Aorta (tissue), 5 donors: Measurements from ENCODE around the gene MAB21L1. TPM values are rescaled to one million over a fixed set of nuclear protein-coding genes. Genes with fewer than 3 reads are reported as not detected.

ENCODE experiments used
- ATAC-seq: fragments of 200-7000 bp; cut with Tn5 transposase; one replicate; pipeline ENCODE4 v1.9.1; 2022; ENCODE audit warnings: moderate library complexity; ENCODE audit not compliant: low FRiP score
- DNase-seq, 2 donors: peaks; one replicate each; pipeline ENCODE4 v3.0.0-alpha.2; 2020
- H3K27ac ChIP-seq, 2 donors: one replicate each; pipeline ENCODE4 v1.5.1; 2013; ENCODE audit warnings: low read length in 2 of 2, mild to moderate bottlenecking in 2 of 2, moderate library complexity in 2 of 2, control low read depth in 1 of 2, inconsistent platforms in 1 of 2, low read depth in 1 of 2
- H3K27me3 ChIP-seq, 2 donors: one replicate each; pipeline ENCODE4 v1.6.1; 2013; ENCODE audit warnings: control low read depth in 1 of 2, low read length in 1 of 2, mild to moderate bottlenecking in 1 of 2, moderate library complexity in 1 of 2; ENCODE audit not compliant: insufficient read depth in 2 of 2, control insufficient read depth in 1 of 2
- H3K36me3 ChIP-seq, 2 donors: one replicate each; pipeline ENCODE4 v1.6.1; 2013; ENCODE audit warnings: control low read depth in 1 of 2, low read length in 1 of 2, mild to moderate bottlenecking in 1 of 2; ENCODE audit not compliant: insufficient read depth in 2 of 2, control insufficient read depth in 1 of 2
- H3K4me1 ChIP-seq, 2 donors: one replicate each; pipeline ENCODE4 v1.6.1; 2013; ENCODE audit warnings: low read length in 2 of 2, control low read depth in 1 of 2, mild to moderate bottlenecking in 1 of 2, moderate library complexity in 1 of 2; ENCODE audit not compliant: insufficient read depth in 2 of 2, control insufficient read depth in 1 of 2
- H3K4me3 ChIP-seq, 2 donors: one replicate each; pipeline ENCODE4 v1.5.1; 2013; ENCODE audit warnings: low read length in 2 of 2, control low read depth in 1 of 2, mild to moderate bottlenecking in 1 of 2
- H3K9me3 ChIP-seq: one replicate; pipeline ENCODE4 v1.6.1; 2013; ENCODE audit warnings: mild to moderate bottlenecking, low read length; ENCODE audit not compliant: control insufficient read depth
- WGBS, 2 donors: extraction: QIAGEN DNeasy Blood & Tissue Kit; methylation state at CpG; one replicate each; pipeline ENCODE4 v1.1.7; 2013; 5-methylcytosine and 5-hydroxymethylcytosine counted together
- intact Hi-C, 2 donors: fragments of 100-400 bp; cut with DNase I; formaldehyde crosslinking; loops; one replicate each; pipeline versions ENCODE4 v1.14.2 to v1.15.0; 2022
- polyA plus RNA-seq, 2 donors: library from polyadenylated mRNA; stranded (reverse); fragments of 200-250 nt; gene quantifications; one replicate each; pipeline ENCODE4 v1.2.3, GENCODE V29; 2013
- total RNA-seq, 2 donors: library from RNA; stranded (reverse); fragmentation: NEBNext Ultra II Directional; extraction: Animal tissue kit (Norgen Biotek cat#: 25700); gene quantifications; one replicate each; pipeline ENCODE4 v1.2.1, GENCODE V29; 2021
- donor health status: healthy with polysubstance abuse.
- donor health status: Bipolar disorder and iron deficiency.
- donor health status: DM: no; HTN: no; CAD: no.
- donor health status: DM: no; HTN: no; CAD: no.
- donor health status: DM: yes; HTN: yes; CAD: no.

Gene MAB21L1
- total and polyA plus RNA-seq, 4 donors, result 0.32 to 0.38 (median 0.36) TPM; not detected in 1

- DNase-seq, result no peak
- WGBS, 2 donors, result 96 to 98% methylated on average over 3 of the region's 3 CpGs
- H3K27ac ChIP-seq, result no peak overlapping the region
- no peaks in the 10 kb centered on the region for H3K36me3 ChIP-seq
- H3K27me3 ChIP-seq, result no peaks in the 10 kb centered on the region
- H3K9me3 ChIP-seq, result no peaks in the 10 kb centered on the region
- no peaks in the 10 kb centered on the region for H3K4me1 ChIP-seq
- intact Hi-C loops, result no loop called here
- ATAC-seq, result no peak
- no peak overlapping the region for H3K4me3 ChIP-seq
Measured at GRCh38 chr13:35483761-35484160, 7.3 kb upstream of the MAB21L1 start.

- Histone ChIP-seq H3K4me3 (no peak overlapping the region), H3K27me3 (no peaks in the 10 kb centered on the region), H3K4me1 (no peaks in the 10 kb centered on the region), H3K27ac (no peak overlapping the region), H3K9me3 (no peaks in the 10 kb centered on the region), H3K36me3 (no peaks in the 10 kb centered on the region)
- DNase-seq, result no peak
- no peak for ATAC-seq
- intact Hi-C loops, result no loop called here
- WGBS, 2 donors, result 91 to 96% methylated on average over 1 of the region's 1 CpG
Measured at GRCh38 chr13:35482527-35482926, 6.0 kb upstream of the MAB21L1 start.

DNA sequence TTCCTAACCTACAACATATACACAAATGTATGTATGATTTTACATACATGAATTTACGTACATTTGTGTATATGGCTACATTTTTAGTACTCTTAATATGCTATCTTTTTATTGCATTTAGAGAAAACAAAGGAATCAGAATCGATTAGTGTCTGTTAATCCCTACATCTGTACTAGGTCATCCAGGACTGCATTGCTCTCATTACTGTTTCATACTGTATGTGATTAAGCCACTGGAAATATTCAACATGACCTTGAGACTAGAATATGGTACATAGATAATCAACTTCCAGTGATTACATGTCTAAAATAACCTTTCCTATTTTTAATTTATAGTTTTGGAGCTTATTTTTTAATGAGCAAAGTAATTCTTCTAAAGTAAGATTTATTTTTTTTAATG, 5.3 kb upstream of the MAB21L1 start:
- H3K27ac ChIP-seq, result no peak overlapping the region
- no peaks in the 10 kb centered on the region for H3K36me3 ChIP-seq
- WGBS, 2 donors, result 95% methylated on average over 2 of the region's 2 CpGs
- no peak overlapping the region for H3K4me3 ChIP-seq
- no peaks in the 10 kb centered on the region for H3K9me3 ChIP-seq
- ATAC-seq (no peak), DNase-seq (no peak)
- H3K4me1 ChIP-seq, result no peaks in the 10 kb centered on the region
- H3K27me3 ChIP-seq, result no peaks in the 10 kb centered on the region
- intact Hi-C loops, result no loop called here

DNA sequence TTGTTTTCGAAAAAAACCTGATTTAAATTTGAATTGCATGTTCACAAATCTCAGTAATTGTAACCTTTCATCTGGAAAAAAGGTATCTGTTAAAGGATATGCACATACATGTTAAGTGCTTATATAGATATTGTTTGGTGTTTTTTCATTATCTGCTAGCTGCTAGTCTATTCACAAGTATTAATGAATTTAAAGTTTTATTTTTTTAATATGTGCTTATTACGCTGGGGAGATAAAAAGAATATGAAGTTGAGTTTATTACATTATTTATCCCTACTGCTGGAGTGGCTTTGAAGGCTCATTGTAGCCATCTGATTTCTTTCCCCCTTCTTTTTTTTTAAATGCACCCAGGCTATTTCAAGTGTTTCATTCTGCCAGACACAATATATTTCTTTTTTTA, 3.9 kb upstream of the MAB21L1 start:
- no peaks in the 10 kb centered on the region for H3K4me1 ChIP-seq
- WGBS, 2 donors, result 92 to 99% methylated on average over 2 of the region's 2 CpGs
- no peak overlapping the region for H3K27ac ChIP-seq
- no peaks in the 10 kb centered on the region for H3K27me3 ChIP-seq
- ATAC-seq, result no peak
- no peak for DNase-seq
- intact Hi-C loops, result no loop called here
- H3K36me3 ChIP-seq, result no peaks in the 10 kb centered on the region
- H3K9me3 ChIP-seq, result no peaks in the 10 kb centered on the region
- no peak overlapping the region for H3K4me3 ChIP-seq

DNA sequence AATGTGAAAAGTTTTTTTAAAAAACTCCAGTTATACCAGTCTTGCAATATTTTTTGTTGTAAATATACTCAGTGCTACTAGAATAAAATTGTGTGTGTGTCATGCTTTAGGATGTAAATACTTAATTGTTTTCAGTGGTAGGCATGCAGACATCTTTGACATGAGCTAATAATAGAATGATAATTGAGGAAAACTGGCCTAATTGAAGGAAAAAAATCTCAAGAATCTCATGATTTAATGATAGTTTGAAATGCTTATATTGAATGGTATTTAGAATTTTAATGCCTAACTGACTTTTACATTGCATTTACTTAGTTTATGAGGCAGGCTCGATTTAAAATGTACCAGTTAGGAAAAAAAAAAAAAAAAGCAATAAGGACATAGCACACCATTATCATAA, 3.2 kb upstream of the MAB21L1 start:
- intact Hi-C loops, result no loop called here
- WGBS, 2 donors, result 78 to 84% methylated on average over 1 of the region's 1 CpG

DNA sequence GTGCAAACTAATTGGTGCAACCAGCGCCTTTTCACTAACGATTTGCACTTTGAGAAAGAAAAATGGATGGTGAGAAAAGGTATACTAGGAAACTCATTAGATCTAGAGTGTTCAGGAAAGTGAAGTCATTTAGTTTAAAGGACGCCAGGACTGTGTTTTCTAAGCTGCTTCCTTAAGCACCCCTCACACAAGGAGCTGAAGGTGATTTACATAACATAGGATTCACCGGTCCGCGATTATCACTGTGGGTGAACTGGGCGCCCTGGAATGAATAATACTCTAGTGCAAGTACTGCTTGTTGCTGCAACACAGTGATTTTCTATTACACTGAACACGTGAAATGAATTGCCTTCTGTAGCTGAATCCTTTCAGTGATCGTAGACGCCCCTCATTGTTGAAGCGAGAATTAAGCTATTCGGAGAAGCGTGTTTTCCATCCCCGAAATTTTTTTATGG, 2.6 kb upstream of the MAB21L1 start:
- Histone ChIP-seq H3K27me3 (no peaks in the 10 kb centered on the region), H3K36me3 (no peaks in the 10 kb centered on the region), H3K4me1 (no peaks in the 10 kb centered on the region), H3K9me3 (no peaks in the 10 kb centered on the region), H3K27ac (no peak overlapping the region), H3K4me3 (no peak overlapping the region)
- DNase-seq, result no peak
- WGBS, 2 donors, result 77% methylated on average over 14 of the region's 14 CpGs
- intact Hi-C loops, result no loop called here
- ATAC-seq, result no peak

More for the DNA sequence above, 3.2 kb upstream of the MAB21L1 start:
- Histone ChIP-seq H3K9me3 (no peaks in the 10 kb centered on the region), H3K36me3 (no peaks in the 10 kb centered on the region), H3K4me1 (no peaks in the 10 kb centered on the region), H3K27me3 (no peaks in the 10 kb centered on the region), H3K4me3 (no peak overlapping the region), H3K27ac (no peak overlapping the region)
- no peak for ATAC-seq
- DNase-seq, result no peak

DNA sequence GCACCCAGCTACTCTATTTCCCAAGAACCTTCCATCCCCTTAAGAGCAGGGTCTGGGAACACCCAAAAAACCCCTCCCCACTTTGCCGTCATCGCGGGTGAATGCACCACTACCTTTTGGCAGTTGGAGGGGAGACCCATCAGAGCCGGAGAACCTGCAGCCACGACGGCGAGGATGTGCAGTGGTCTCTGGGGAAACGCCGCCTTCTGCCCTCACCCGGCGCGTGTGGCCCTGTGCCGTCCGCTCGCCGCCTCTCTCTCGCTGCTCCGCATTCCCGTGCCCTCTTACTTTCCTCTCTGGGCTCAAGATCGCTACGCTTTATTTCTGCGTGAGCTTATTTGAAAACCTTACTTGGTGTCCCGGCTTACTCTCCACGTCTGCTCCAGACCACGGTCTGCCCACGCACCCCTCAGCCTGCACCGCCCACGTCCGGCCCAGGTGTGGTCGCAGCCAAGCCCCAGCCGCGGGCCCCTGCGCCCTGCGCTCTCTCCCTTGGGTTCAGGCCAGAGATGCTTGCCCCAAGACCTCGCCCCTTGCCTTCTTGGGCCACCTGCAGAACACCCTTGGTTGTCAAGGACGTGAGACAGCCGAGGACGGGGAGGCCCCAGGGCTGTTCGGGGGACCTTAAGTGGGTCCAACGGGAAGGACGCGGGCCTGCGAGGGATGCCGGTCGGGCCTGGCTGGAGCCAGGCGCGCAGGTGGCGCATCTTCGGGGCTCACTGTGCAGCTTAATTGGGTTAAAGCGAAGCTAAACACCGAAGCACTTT, 2.0 kb upstream of the MAB21L1 start:
- no peaks in the 10 kb centered on the region for H3K27me3 ChIP-seq
- intact Hi-C loops, result no loop called here
- ATAC-seq (no peak), DNase-seq (no peak)
- 34 to 48% methylated on average over 51 of the region's 51 CpGs for WGBS, 2 donors
- H3K4me3 ChIP-seq, result no peak overlapping the region
- H3K9me3 ChIP-seq, result no peaks in the 10 kb centered on the region
- no peaks in the 10 kb centered on the region for H3K4me1 ChIP-seq
- H3K27ac ChIP-seq, result no peak overlapping the region
- no peaks in the 10 kb centered on the region for H3K36me3 ChIP-seq

- no peaks in the 10 kb centered on the region for H3K9me3 ChIP-seq
- intact Hi-C loops, result no loop called here
- 63 to 78% methylated on average over 5 of the region's 5 CpGs for WGBS, 2 donors
- no peaks in the 10 kb centered on the region for H3K36me3 ChIP-seq
- no peak overlapping the region for H3K27ac ChIP-seq
- H3K27me3 ChIP-seq, result no peaks in the 10 kb centered on the region
- no peaks in the 10 kb centered on the region for H3K4me1 ChIP-seq
- DNase-seq (no peak), ATAC-seq (no peak)
- H3K4me3 ChIP-seq, result no peak overlapping the region
Measured at GRCh38 chr13:35477386-35477946, 977 bp upstream of the MAB21L1 start.
